Stomach (tissue), 4 donors: ENCODE results near the gene NPAS2.

Experiments used
- EP300 ChIP-seq: sonication (generic); formaldehyde crosslinking; IDR thresholded peaks from one replicate; pipeline ENCODE4 v1.6.1; 2017; ENCODE audit warnings: antibody characterized with exemption
- POLR2A ChIP-seq, 4 donors: fragments of 450-650 bp; IDR thresholded peaks; one replicate each; pipeline ENCODE4 v1.6.1; 2016; ENCODE audit warnings: antibody characterized with exemption in 4 of 4, control low read depth in 2 of 4, mild to moderate bottlenecking in 1 of 4, moderate library complexity in 1 of 4
- POLR2AphosphoS5 ChIP-seq, 3 donors: sonication (generic); formaldehyde crosslinking; IDR thresholded peaks; one replicate each; pipeline ENCODE4 v1.6.1; 2016; ENCODE audit warnings: antibody characterized with exemption in 3 of 3
- TF ChIP-seq, protein P1 (sequence below), 7 experiments: fragments of 450-650 bp in 4 of 7; fragments of 200-600 bp in 3 of 7; sonication (generic) in 3 of 7; IDR thresholded peaks; one replicate each; pipeline ENCODE4 v1.5.1; 2016 to 2019; ENCODE audit warnings: antibody characterized with exemption in 7 of 7, control low read depth in 2 of 7, mild to moderate bottlenecking in 1 of 7

DNA sequence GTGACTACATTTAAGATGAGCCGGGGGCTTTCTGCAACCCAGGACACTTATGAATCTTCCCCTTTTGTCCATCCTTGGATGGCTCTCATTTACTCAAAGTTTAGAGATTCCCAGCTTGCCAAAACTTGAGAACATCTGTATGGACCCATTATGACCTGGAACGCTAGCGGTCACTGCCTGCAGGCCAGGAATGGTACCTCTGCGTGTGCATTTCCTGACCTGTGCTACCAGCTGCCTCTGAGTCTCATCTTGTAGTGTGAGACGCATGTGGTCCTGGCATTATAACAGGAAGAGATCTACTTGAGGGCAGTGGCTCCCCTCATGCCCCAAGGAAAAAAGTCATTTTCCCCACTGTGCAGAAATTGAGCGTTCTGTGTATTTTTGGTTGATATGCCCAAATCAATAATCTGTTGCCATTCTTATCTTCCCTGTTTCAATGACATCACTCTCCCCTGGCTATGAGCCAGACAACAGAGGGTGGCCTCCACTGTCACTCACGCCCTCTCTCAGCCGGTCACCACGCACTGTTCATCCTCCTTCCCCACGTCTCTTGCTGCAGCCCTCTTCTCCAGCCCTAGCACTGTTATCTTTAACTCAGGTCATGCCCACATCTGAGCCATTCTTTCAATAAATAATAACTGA is 28.5 kb upstream of the NPAS2 start:
- TF ChIP-seq, protein P1, sequence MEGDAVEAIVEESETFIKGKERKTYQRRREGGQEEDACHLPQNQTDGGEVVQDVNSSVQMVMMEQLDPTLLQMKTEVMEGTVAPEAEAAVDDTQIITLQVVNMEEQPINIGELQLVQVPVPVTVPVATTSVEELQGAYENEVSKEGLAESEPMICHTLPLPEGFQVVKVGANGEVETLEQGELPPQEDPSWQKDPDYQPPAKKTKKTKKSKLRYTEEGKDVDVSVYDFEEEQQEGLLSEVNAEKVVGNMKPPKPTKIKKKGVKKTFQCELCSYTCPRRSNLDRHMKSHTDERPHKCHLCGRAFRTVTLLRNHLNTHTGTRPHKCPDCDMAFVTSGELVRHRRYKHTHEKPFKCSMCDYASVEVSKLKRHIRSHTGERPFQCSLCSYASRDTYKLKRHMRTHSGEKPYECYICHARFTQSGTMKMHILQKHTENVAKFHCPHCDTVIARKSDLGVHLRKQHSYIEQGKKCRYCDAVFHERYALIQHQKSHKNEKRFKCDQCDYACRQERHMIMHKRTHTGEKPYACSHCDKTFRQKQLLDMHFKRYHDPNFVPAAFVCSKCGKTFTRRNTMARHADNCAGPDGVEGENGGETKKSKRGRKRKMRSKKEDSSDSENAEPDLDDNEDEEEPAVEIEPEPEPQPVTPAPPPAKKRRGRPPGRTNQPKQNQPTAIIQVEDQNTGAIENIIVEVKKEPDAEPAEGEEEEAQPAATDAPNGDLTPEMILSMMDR (IDR thresholded peaks at IDR 0.05), result no peak
- TF ChIP-seq EP300 (no peak), POLR2A (IDR thresholded peaks at IDR 0.05) (no peak), POLR2AphosphoS5 (IDR thresholded peaks at IDR 0.05) (no peak)
